Stomach (tissue), 4 donors: ENCODE measurements around the gene MTG1.

Source experiments
- CTCF ChIP-seq, 7 experiments: fragments of 450-650 bp in 4 of 7; fragments of 200-600 bp in 3 of 7; sonication (generic) in 3 of 7; IDR thresholded peaks; one replicate each; pipeline ENCODE4 v1.5.1; 2016 to 2019; ENCODE audit warnings: antibody characterized with exemption in 7 of 7, control low read depth in 2 of 7, mild to moderate bottlenecking in 1 of 7
- EP300 ChIP-seq: sonication (generic); formaldehyde crosslinking; IDR thresholded peaks from one replicate; pipeline ENCODE4 v1.6.1; 2017; ENCODE audit warnings: antibody characterized with exemption
- POLR2A ChIP-seq, 4 donors: fragments of 450-650 bp; IDR thresholded peaks; one replicate each; pipeline ENCODE4 v1.6.1; 2016; ENCODE audit warnings: antibody characterized with exemption in 4 of 4, control low read depth in 2 of 4, mild to moderate bottlenecking in 1 of 4, moderate library complexity in 1 of 4
- POLR2AphosphoS5 ChIP-seq, 3 donors: sonication (generic); formaldehyde crosslinking; IDR thresholded peaks; one replicate each; pipeline ENCODE4 v1.6.1; 2016; ENCODE audit warnings: antibody characterized with exemption in 3 of 3

GRCh38 chr10:133438711-133439273, 44.8 kb downstream of the MTG1 start:
- TF ChIP-seq CTCF (IDR thresholded peaks at IDR 0.05) (peak in 2 of 7 experiments; percentile 3 to 6), POLR2AphosphoS5 (IDR thresholded peaks at IDR 0.05) (no peak), EP300 (no peak), POLR2A (IDR thresholded peaks at IDR 0.05) (no peak)
